Trophoblast cell (in vitro differentiated cells and primary cell): ENCODE data around the gene TMEM132C. TPM values are rescaled to one million over a fixed set of nuclear protein-coding genes. Genes with fewer than 3 reads are reported as not detected.

ENCODE experiments used
- DNase-seq, 2 donors: peaks; one replicate each; pipeline ENCODE4 v3.0.0-alpha.2; 2016
- H2AFZ ChIP-seq: 2 replicates; pipeline ENCODE4 v1.6.1; 2013; ENCODE audit warnings: low read length, moderate library complexity, mild to moderate bottlenecking; ENCODE audit not compliant: insufficient read depth, poor library complexity
- H2AK5ac ChIP-seq: 2 replicates; pipeline ENCODE4 v1.6.1; 2013; ENCODE audit warnings: mild to moderate bottlenecking, low read length
- H2BK120ac ChIP-seq: 2 replicates; pipeline ENCODE4 v1.6.1; 2013; ENCODE audit warnings: low read length, mild to moderate bottlenecking, moderate library complexity; ENCODE audit not compliant: insufficient read depth, poor library complexity
- H2BK12ac ChIP-seq: 2 replicates; pipeline ENCODE4 v1.6.1; 2013; ENCODE audit warnings: mild to moderate bottlenecking, low read length, moderate library complexity
- H2BK5ac ChIP-seq: 2 replicates; pipeline ENCODE4 v1.6.1; 2013; ENCODE audit warnings: low read length, low read depth, moderate library complexity, mild to moderate bottlenecking; ENCODE audit not compliant: poor library complexity
- H3K14ac ChIP-seq: 2 replicates; pipeline ENCODE4 v1.6.1; 2013; ENCODE audit warnings: mild to moderate bottlenecking, low read length
- H3K18ac ChIP-seq: 2 replicates; pipeline ENCODE4 v1.6.1; 2013; ENCODE audit warnings: mild to moderate bottlenecking, low read length
- H3K23ac ChIP-seq: 2 replicates; pipeline ENCODE4 v1.6.1; 2013; ENCODE audit warnings: low read length
- H3K27ac ChIP-seq: 2 replicates; pipeline ENCODE4 v1.5.1; 2013; ENCODE audit warnings: low read depth, mild to moderate bottlenecking, inconsistent platforms, low read length, moderate library complexity
- H3K27me3 ChIP-seq: 2 replicates; pipeline ENCODE4 v1.6.1; 2013; ENCODE audit warnings: inconsistent platforms, mild to moderate bottlenecking, low read length, moderate library complexity; ENCODE audit not compliant: insufficient read depth
- H3K36me3 ChIP-seq, 2 experiments: 1 replicate in 1 of 2; 2 replicates in 1 of 2; pipeline ENCODE4 v1.6.1; 2013; ENCODE audit warnings: low read length in 2 of 2, mild to moderate bottlenecking in 2 of 2, moderate library complexity in 1 of 2; ENCODE audit not compliant: insufficient read depth in 2 of 2, control insufficient read depth in 1 of 2
- H3K4ac ChIP-seq: 2 replicates; pipeline ENCODE4 v1.6.1; 2013; ENCODE audit warnings: low read depth, mild to moderate bottlenecking, low read length, moderate library complexity
- H3K4me1 ChIP-seq, 2 experiments: 1 replicate in 1 of 2; 2 replicates in 1 of 2; pipeline ENCODE4 v1.6.1; 2013; ENCODE audit warnings: low read length in 2 of 2, mild to moderate bottlenecking in 2 of 2, moderate library complexity in 1 of 2; ENCODE audit not compliant: insufficient read depth in 2 of 2, control insufficient read depth in 1 of 2
- H3K4me2 ChIP-seq: 2 replicates; pipeline ENCODE4 v1.6.1; 2013; ENCODE audit warnings: inconsistent platforms, mild to moderate bottlenecking, low read length, moderate library complexity
- H3K4me3 ChIP-seq: 2 replicates; pipeline ENCODE4 v1.5.1; 2013; ENCODE audit warnings: mild to moderate bottlenecking, low read depth, low read length, inconsistent platforms
- H3K79me1 ChIP-seq: one replicate; pipeline ENCODE4 v1.6.1; 2013; ENCODE audit warnings: low read length
- H3K79me2 ChIP-seq: 2 replicates; pipeline ENCODE4 v1.6.1; 2013; ENCODE audit warnings: low read length, mild to moderate bottlenecking; ENCODE audit not compliant: control insufficient read depth, insufficient read depth, poor library complexity
- H3K9ac ChIP-seq: 2 replicates; pipeline ENCODE4 v1.6.1; 2013; ENCODE audit warnings: mild to moderate bottlenecking, low read length
- H3K9me3 ChIP-seq: 2 replicates; pipeline ENCODE4 v1.6.1; 2013; ENCODE audit warnings: low read depth, mild to moderate bottlenecking, control low read depth, inconsistent platforms, low read length; ENCODE audit not compliant: insufficient read depth
- H4K12ac ChIP-seq: 2 replicates; pipeline ENCODE4 v1.6.1; 2013; ENCODE audit warnings: low read depth, mild to moderate bottlenecking, low read length, moderate library complexity
- H4K8ac ChIP-seq: 2 replicates; pipeline ENCODE4 v1.6.1; 2013; ENCODE audit warnings: low read depth, mild to moderate bottlenecking, low read length, moderate library complexity
- H4K91ac ChIP-seq: one replicate; pipeline ENCODE4 v1.6.1; 2013; ENCODE audit warnings: low read depth, mild to moderate bottlenecking, low read length, moderate library complexity
- WGBS: extraction: QIAGEN DNeasy Blood & Tissue Kit; methylation state at CpG from one replicate; pipeline ENCODE4 v1.1.7; 2013; ENCODE audit warnings: missing lambda C conversion rate; ENCODE audit not compliant: insufficient read length, insufficient coverage; ENCODE audit errors: extremely low coverage; 5-methylcytosine and 5-hydroxymethylcytosine counted together
- polyA plus RNA-seq: library from polyadenylated mRNA; stranded (reverse); fragments of 200-250 nt; gene quantifications from 2 replicates; pipeline ENCODE4 v1.2.3, GENCODE V29; 2013

The TMEM132C gene
- polyA plus RNA-seq, result 0.04 and 0.05 TPM in 2 replicates

GRCh38 chr12:128267131-128267622 lies at the start of gene TMEM132C:
Gene TMEM132C (plus strand): TSS chr12:128267170. CDS start chr12:128267403, 233 bp downstream.
- peaks cover 0 to 4% of the 10 kb centered on the region in 2 experiments for H3K4me1 ChIP-seq
- H4K91ac ChIP-seq, result no peak within 1 kb of the TSS
- no peak within 1 kb of the TSS for H3K14ac ChIP-seq
- no peak within 1 kb of the TSS for H2BK5ac ChIP-seq
- no peak within 1 kb of the TSS for H2AK5ac ChIP-seq
- H3K27ac ChIP-seq, result no peak within 1 kb of the TSS
- peak within 1 kb of the TSS; percentile 27 for H3K4me3 ChIP-seq
- H4K12ac ChIP-seq, result no peak within 1 kb of the TSS
- no peak within 1 kb of the TSS for H3K18ac ChIP-seq
- H3K4me2 ChIP-seq, result peak within 1 kb of the TSS; percentile 74
- H2AFZ ChIP-seq, result no peak within 1 kb of the TSS
- H3K9ac ChIP-seq, result no peak within 1 kb of the TSS
- H3K9me3 ChIP-seq, result peaks cover 2% of the 10 kb centered on the region
- H3K79me2 ChIP-seq, result no peaks in the 10 kb centered on the region
- no peak within 1 kb of the TSS for H3K23ac ChIP-seq
- WGBS, result no CpG with 5 or more reads among the region's 73 CpGs
- no peak for DNase-seq
- H2BK120ac ChIP-seq, result no peak within 1 kb of the TSS
- H3K27me3 ChIP-seq, result peaks cover 57% of the 10 kb centered on the region
- H3K4ac ChIP-seq, result no peak within 1 kb of the TSS
- no peak within 1 kb of the TSS for H4K8ac ChIP-seq
- H3K36me3 ChIP-seq, result no peaks in the 10 kb centered on the region
- H3K79me1 ChIP-seq, result no peaks in the 10 kb centered on the region
- H2BK12ac ChIP-seq, result no peak within 1 kb of the TSS

DNA sequence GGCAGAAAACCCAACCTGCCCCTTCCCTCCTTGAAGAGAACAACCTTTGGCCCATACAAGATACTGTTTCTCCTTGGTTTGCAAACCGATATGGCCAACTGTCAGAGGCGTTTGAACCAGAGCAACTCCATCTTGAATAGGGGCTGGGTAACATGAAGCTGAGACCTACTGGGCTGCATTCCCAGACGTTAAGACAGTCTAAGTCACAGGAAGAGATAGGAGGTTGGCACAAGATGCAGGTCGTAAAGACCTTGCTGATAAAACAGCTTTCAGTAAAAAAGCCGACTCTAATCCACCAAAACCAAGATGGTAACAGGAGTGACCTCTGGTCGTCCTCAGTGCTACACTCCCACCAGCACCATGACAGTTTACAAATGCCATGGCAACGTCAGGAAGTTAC lies 42.7 kb upstream of the TMEM132C start:
- H2AFZ ChIP-seq, result no peak overlapping the region
- H3K36me3 ChIP-seq, result no peaks in the 10 kb centered on the region
- no peak overlapping the region for H3K14ac ChIP-seq
- H3K79me1 ChIP-seq, result no peaks in the 10 kb centered on the region
- no peak overlapping the region for H2BK120ac ChIP-seq
- WGBS, result no CpG with 5 or more reads among the region's 7 CpGs
- H2AK5ac ChIP-seq, result no peak overlapping the region
- H3K4ac ChIP-seq, result no peak overlapping the region
- no peak for DNase-seq
- H2BK5ac ChIP-seq, result no peak overlapping the region
- no peak overlapping the region for H3K9ac ChIP-seq
- no peaks in the 10 kb centered on the region for H3K79me2 ChIP-seq
- H4K91ac ChIP-seq, result no peak overlapping the region
- H3K9me3 ChIP-seq, result peaks cover 2% of the 10 kb centered on the region
- H3K18ac ChIP-seq, result no peak overlapping the region
- no peak overlapping the region for H3K4me3 ChIP-seq
- no peak overlapping the region for H3K4me2 ChIP-seq
- H3K23ac ChIP-seq, result no peak overlapping the region
- H2BK12ac ChIP-seq, result no peak overlapping the region
- H4K12ac ChIP-seq, result no peak overlapping the region
- H3K27ac ChIP-seq, result no peak overlapping the region
- no peaks in the 10 kb centered on the region for H3K4me1 ChIP-seq
- H4K8ac ChIP-seq, result no peak overlapping the region
- no peaks in the 10 kb centered on the region for H3K27me3 ChIP-seq

DNA sequence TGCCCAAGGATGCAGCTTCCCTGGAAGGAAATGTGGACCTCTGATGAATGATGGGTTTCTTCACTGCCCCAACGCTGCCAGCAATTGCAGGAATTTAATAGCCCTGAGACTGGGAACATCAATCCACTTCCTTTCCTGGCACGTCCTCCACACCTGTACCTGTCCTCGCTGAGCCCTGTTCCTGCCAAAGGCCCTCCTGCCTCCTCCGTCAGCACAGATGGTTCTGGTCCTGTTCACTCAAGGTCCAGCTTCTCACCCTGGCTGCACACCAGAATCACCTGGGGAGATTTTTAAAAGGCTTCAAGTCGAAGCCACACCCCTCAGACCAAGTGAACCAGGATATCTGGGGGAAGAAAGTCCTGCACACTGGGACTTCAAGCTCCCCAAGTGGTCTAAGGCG lies 38.4 kb upstream of the TMEM132C start:
- Histone ChIP-seq H2BK12ac (no peak overlapping the region), H3K79me2 (no peaks in the 10 kb centered on the region), H2BK5ac (no peak overlapping the region), H4K12ac (no peak overlapping the region), H3K4ac (no peak overlapping the region), H3K79me1 (no peaks in the 10 kb centered on the region), H3K14ac (no peak overlapping the region), H3K4me1 (no peaks in the 10 kb centered on the region), H3K36me3 (no peaks in the 10 kb centered on the region), H2AK5ac (no peak overlapping the region), H4K91ac (no peak overlapping the region), H3K4me3 (no peak overlapping the region), H3K4me2 (no peak overlapping the region), H2AFZ (no peak overlapping the region), H3K27me3 (no peaks in the 10 kb centered on the region), H3K23ac (no peak overlapping the region), H4K8ac (no peak overlapping the region), H3K27ac (no peak overlapping the region), H2BK120ac (no peak overlapping the region), H3K9ac (no peak overlapping the region), H3K9me3 (peaks cover 4% of the 10 kb centered on the region), H3K18ac (no peak overlapping the region)
- DNase-seq, result no peak
- WGBS, result no CpG with 5 or more reads among the region's 6 CpGs

DNA sequence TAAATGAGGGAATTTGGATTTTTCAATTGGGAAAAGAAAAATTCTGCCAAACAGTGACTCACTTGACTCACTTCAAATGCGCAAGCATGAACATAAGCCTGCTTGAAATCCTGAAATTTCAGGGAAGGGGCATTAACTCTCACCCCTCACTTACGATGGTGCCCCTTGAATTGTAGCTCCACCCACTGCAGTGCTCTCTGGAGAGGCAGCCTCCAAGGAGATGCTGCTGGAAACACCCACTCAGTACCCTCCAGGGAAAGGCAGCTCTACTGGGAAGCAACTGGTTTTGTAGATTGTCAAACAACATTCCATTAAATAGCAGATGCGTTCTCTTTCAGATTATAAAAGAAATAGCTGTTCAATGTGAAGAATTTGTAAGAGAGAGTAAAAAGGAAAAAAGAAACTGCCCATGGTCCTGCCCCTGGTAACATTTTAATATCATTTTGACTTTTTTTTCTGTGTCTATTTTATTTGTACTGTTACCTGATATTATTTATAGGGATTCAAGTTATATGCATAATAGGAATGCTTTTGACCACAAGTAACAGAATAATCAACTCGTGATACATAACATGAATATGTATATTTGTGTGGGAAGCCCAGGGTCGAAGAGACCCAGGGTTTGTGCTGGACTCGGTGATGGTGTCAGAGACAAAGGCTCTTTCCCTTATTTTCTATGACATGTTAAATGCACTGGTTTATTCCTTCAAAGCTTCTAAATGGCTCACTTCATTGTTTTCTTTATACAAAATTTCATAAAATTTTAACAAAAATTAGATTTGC lies 31.1 kb upstream of the TMEM132C start:
- H2BK12ac ChIP-seq, result no peak overlapping the region

More for the DNA sequence above, 31.1 kb upstream of the TMEM132C start:
- Histone ChIP-seq H3K9me3 (peaks cover 4% of the 10 kb centered on the region), H3K4me1 (no peaks in the 10 kb centered on the region), H3K79me1 (no peaks in the 10 kb centered on the region), H3K4ac (no peak overlapping the region), H3K27ac (no peak overlapping the region), H2BK5ac (no peak overlapping the region), H3K79me2 (no peaks in the 10 kb centered on the region), H2AFZ (no peak overlapping the region), H3K4me3 (no peak overlapping the region), H2AK5ac (no peak overlapping the region), H4K91ac (no peak overlapping the region), H4K8ac (no peak overlapping the region), H3K23ac (no peak overlapping the region), H3K14ac (no peak overlapping the region), H2BK120ac (no peak overlapping the region), H4K12ac (no peak overlapping the region), H3K27me3 (no peaks in the 10 kb centered on the region), H3K9ac (no peak overlapping the region), H3K18ac (no peak overlapping the region), H3K36me3 (no peaks in the 10 kb centered on the region), H3K4me2 (no peak overlapping the region)
- no CpG with 5 or more reads among the region's 6 CpGs for WGBS
- DNase-seq, result no peak
